Measurements from ENCODE around the gene PRSS38.
"Not testable (repeated sequence)": the region's sequence is repeated elsewhere in the genome, so short reads cannot be mapped to it uniquely, and the experiment has no call there.

Gene PRSS38

DNA sequence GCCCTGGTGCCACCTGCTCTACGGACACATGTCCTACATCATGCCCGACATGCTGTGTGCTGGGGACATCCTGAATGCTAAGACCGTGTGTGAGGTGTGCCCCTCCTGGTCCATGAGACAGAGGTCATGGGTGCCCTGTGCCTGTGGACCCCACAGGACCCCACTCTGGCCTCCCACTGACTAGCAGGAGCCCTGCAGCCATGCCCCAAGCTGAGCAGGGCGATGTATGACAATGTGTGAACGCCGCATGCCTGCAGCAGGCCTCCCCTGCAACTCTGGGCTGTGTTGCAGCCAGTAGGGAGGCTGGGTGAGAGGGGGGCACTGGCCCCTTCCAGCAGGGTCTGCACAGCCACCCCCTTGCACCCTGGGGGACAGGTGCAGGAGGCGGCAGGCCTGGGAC, 30.0 kb downstream of the PRSS38 start:
- Histone ChIP-seq H3K4me2 (ENCODE audit: low read length) (no peak overlapping the region), H3K9me3 (ENCODE audit: insufficient read depth, low read length) (no peaks in the 10 kb centered on the region; the same call in 1 of the 2 replicates), H3K27me3 (ENCODE audit: low read depth, low read length) (0 out of 2 replicates have a peak, but pooled peaks cover 5% of the 10 kb centered on the region), H3K9ac (ENCODE audit: low read length) (no peak overlapping the region), H3K4me1 (ENCODE audit: low read length) (no peaks in the 10 kb centered on the region), H4K20me1 (ENCODE audit: insufficient read depth, low read length) (no peaks in the 10 kb centered on the region), H3K27ac (ENCODE audit: low read length) (no peak overlapping the region), H3K36me3 (replicated peaks; ENCODE audit: low read depth, low read length) (no peaks in the 10 kb centered on the region), H3K4me3 (ENCODE audit: low read length) (no peak overlapping the region), H3K79me2 (ENCODE audit: low read length) (no peaks in the 10 kb centered on the region), H2AFZ (ENCODE audit: low read depth, low read length) (no peak overlapping the region)
- TF ChIP-seq EZH2phosphoT487 (IDR thresholded peaks at IDR 0.05; ENCODE audit: low read depth), result no peak
- TF ChIP-seq CTCF (IDR thresholded peaks at IDR 0.05; ENCODE audit: low read depth, low read length), result no peak

DNA sequence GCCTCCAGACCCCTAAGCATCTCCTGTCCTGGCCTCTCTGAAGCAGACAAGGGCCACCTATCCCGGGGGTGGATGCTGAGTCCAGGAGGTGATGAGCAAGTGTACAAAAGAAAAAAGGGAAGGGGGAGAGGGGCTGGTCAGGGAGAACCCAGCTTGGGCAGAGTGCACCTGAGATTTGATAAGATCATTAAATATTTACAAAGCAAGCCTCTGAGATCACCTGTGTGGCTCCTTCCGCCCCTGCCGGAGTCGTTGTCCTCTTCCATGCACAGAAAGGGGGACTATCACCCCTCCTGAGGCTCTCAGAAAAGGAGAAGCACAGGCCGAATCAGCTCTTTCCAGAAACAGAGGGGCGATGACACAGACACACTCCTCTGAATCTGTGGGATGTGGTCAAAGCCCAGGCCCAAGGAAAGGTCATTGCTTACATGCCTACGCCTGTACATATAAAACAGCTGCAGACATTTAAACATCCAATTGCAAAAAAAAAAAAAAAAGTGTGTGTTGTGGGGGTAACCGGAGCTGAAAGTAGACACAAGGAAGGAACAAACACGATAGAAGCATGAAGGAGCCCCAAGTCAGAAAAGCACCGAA, 30.9 kb downstream of the PRSS38 start:
- Histone ChIP-seq H3K36me3 (replicated peaks; ENCODE audit: low read depth, low read length) (no peaks in the 10 kb centered on the region), H4K20me1 (ENCODE audit: insufficient read depth, low read length) (no peaks in the 10 kb centered on the region), H2AFZ (ENCODE audit: low read depth, low read length) (no peak overlapping the region), H3K4me1 (ENCODE audit: low read length) (no peaks in the 10 kb centered on the region), H3K27ac (ENCODE audit: low read length) (no peak overlapping the region), H3K27me3 (ENCODE audit: low read depth, low read length) (0 out of 2 replicates have a peak, but pooled peaks cover 5% of the 10 kb centered on the region), H3K4me3 (ENCODE audit: low read length) (no peak overlapping the region), H3K9me3 (ENCODE audit: insufficient read depth, low read length) (no peaks in the 10 kb centered on the region; the same call in 1 of the 2 replicates), H3K79me2 (ENCODE audit: low read length) (no peaks in the 10 kb centered on the region), H3K9ac (ENCODE audit: low read length) (no peak overlapping the region), H3K4me2 (ENCODE audit: low read length) (no peak overlapping the region)
- TF ChIP-seq EZH2phosphoT487 (IDR thresholded peaks at IDR 0.05; ENCODE audit: low read depth) (no peak), CTCF (IDR thresholded peaks at IDR 0.05; ENCODE audit: low read depth, low read length) (no peak)

DNA sequence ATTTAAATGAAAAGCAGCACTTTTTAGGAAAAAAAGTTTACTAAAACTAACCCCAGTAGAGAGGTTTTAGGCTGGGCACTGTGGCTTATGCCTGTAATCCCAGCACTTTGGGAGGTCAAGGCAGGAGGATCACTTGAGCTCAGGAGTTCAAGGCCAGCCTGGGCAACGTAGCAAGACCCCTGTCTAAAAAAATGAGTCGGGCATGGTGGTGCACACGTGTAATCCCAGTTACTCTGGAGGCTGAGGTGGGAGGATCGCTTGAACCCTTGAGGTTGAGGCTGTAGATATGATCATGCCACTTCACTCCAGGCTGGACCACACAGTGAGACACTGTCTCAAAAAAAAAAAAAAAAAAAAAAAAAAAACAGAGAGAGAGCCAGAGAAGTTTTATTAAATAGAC, 31.6 kb downstream of the PRSS38 start:
- not testable (repeated sequence) for H3K9ac ChIP-seq (ENCODE audit: low read length); H4K20me1 ChIP-seq (ENCODE audit: insufficient read depth, low read length); H3K79me2 ChIP-seq (ENCODE audit: low read length); H3K4me1 ChIP-seq (ENCODE audit: low read length); H2AFZ ChIP-seq (ENCODE audit: low read depth, low read length); H3K4me3 ChIP-seq (ENCODE audit: low read length); H3K36me3 ChIP-seq (replicated peaks; ENCODE audit: low read depth, low read length); H3K9me3 ChIP-seq (ENCODE audit: insufficient read depth, low read length); H3K27me3 ChIP-seq (ENCODE audit: low read depth, low read length); H3K27ac ChIP-seq (ENCODE audit: low read length); H3K4me2 ChIP-seq (ENCODE audit: low read length)

DNA sequence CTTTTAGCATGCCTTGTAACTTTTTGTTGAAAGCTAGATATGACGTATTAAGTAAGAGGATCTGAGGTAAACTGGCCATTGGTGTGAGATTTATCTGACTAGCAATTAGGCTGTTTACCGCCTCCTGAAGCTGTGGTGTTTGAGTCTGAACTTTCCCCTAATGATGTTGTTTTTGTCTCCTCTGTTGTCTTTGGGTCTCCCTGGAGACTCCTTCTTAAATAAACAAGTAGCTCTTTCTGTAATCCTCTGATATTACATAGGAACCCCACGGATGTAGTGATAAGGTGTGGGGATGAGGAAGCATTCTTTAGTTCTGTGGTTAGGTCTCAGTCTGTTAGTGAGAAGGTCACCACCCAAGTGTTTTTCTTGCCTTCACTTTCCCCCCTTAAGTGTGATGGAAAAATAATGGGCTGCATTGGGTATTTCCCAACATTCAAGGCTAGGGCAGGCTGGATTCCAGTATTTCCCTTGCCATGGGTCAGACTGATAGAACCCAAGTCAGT, 33.0 kb downstream of the PRSS38 start:
- H2AFZ ChIP-seq (ENCODE audit: low read depth, low read length), result no peak overlapping the region
- H3K9me3 ChIP-seq (ENCODE audit: insufficient read depth, low read length), result no peaks in the 10 kb centered on the region; the same call in 1 of the 2 replicates
- TF ChIP-seq EZH2phosphoT487 (IDR thresholded peaks at IDR 0.05; ENCODE audit: low read depth) (no peak), CTCF (IDR thresholded peaks at IDR 0.05; ENCODE audit: low read depth, low read length) (no peak)

More for the DNA sequence above, 33.0 kb downstream of the PRSS38 start:
- Histone ChIP-seq H3K4me2 (ENCODE audit: low read length) (no peak overlapping the region), H3K27ac (ENCODE audit: low read length) (no peak overlapping the region), H3K4me1 (ENCODE audit: low read length) (no peaks in the 10 kb centered on the region), H3K36me3 (replicated peaks; ENCODE audit: low read depth, low read length) (no peaks in the 10 kb centered on the region), H3K27me3 (ENCODE audit: low read depth, low read length) (0 out of 2 replicates have a peak, but pooled peaks cover 5% of the 10 kb centered on the region), H4K20me1 (ENCODE audit: insufficient read depth, low read length) (no peaks in the 10 kb centered on the region), H3K9ac (ENCODE audit: low read length) (no peak overlapping the region), H3K4me3 (ENCODE audit: low read length) (no peak overlapping the region), H3K79me2 (ENCODE audit: low read length) (no peaks in the 10 kb centered on the region)

Data from OCI-LY3 (cell line).